Gastroesophageal sphincter (tissue), 4 donors: ENCODE measurements around the gene STMP1. TPM values are rescaled to one million over a fixed set of nuclear protein-coding genes. Genes with fewer than 3 reads are reported as not detected.

Experiments used
- ATAC-seq: fragments of 150-250 bp; one replicate; pipeline ENCODE4 v1.9.1; 2016; ENCODE audit warnings: mild to moderate bottlenecking, moderate library complexity
- H3K27ac ChIP-seq, 4 donors: fragments of 200-600 bp; sonication (generic) in 3 of 4; 1 replicate in 3 of 4; 2 replicates in 1 of 4; pipeline ENCODE4 v1.5.1; 2016 to 2019
- H3K27me3 ChIP-seq: fragments of 200-600 bp; sonication (generic); one replicate; pipeline ENCODE4 v1.5.1; 2019
- H3K36me3 ChIP-seq, 2 donors: fragments of 200-600 bp; sonication (generic); one replicate each; pipeline ENCODE4 v1.5.1; 2019; ENCODE audit warnings: control low read depth in 1 of 2
- H3K4me1 ChIP-seq, 3 donors: fragments of 200-600 bp; sonication (generic); 1 replicate in 2 of 3; 2 replicates in 1 of 3; pipeline ENCODE4 v1.5.1; 2016 to 2019; ENCODE audit warnings: control low read depth in 2 of 3
- H3K4me3 ChIP-seq, 2 donors: fragments of 200-600 bp; sonication (generic); one replicate each; pipeline ENCODE4 v1.5.1; 2019; ENCODE audit warnings: mild to moderate bottlenecking in 1 of 2, moderate library complexity in 1 of 2
- H3K9me3 ChIP-seq, 3 donors: fragments of 200-600 bp; sonication (generic); one replicate each; pipeline ENCODE4 v1.5.1; 2017 to 2019; ENCODE audit warnings: control low read depth in 2 of 3
- EP300 ChIP-seq: sonication (generic); formaldehyde crosslinking; IDR thresholded peaks from one replicate; pipeline ENCODE4 v1.6.1; 2017; ENCODE audit warnings: antibody characterized with exemption, mild to moderate bottlenecking
- POLR2A ChIP-seq, 2 donors: fragments of 450-650 bp; IDR thresholded peaks; one replicate each; pipeline ENCODE4 v1.6.1; 2017; ENCODE audit warnings: antibody characterized with exemption in 2 of 2, mild to moderate bottlenecking in 2 of 2, moderate library complexity in 1 of 2
- POLR2AphosphoS5 ChIP-seq: sonication (generic); formaldehyde crosslinking; IDR thresholded peaks from one replicate; pipeline ENCODE4 v1.6.1; 2017; ENCODE audit warnings: antibody characterized with exemption
- WGBS, 2 donors: methylation state at CpG; one replicate each; pipeline ENCODE4 v1.1.5; 2018; ENCODE audit warnings: low coverage in 1 of 2; 5-methylcytosine and 5-hydroxymethylcytosine counted together
- total RNA-seq, 4 donors: library from RNA; depleted of rRNA; stranded (reverse); fragments of >200 nt; gene quantifications; one replicate each; pipeline ENCODE4 v1.1.0, GENCODE V29; 2016
- TF ChIP-seq, protein P1 (sequence below), 4 experiments: fragments of 200-600 bp in 2 of 4; fragments of 450-650 bp in 2 of 4; sonication (generic) in 1 of 4; IDR thresholded peaks; one replicate each; pipeline ENCODE4 v1.5.1; 2017 to 2019; ENCODE audit warnings: antibody characterized with exemption in 4 of 4, mild to moderate bottlenecking in 2 of 4, moderate library complexity in 2 of 4

The STMP1 gene
- total RNA-seq, 4 donors from 2014 or later = 6.5 to 17.4 (median 11.9) TPM

DNA sequence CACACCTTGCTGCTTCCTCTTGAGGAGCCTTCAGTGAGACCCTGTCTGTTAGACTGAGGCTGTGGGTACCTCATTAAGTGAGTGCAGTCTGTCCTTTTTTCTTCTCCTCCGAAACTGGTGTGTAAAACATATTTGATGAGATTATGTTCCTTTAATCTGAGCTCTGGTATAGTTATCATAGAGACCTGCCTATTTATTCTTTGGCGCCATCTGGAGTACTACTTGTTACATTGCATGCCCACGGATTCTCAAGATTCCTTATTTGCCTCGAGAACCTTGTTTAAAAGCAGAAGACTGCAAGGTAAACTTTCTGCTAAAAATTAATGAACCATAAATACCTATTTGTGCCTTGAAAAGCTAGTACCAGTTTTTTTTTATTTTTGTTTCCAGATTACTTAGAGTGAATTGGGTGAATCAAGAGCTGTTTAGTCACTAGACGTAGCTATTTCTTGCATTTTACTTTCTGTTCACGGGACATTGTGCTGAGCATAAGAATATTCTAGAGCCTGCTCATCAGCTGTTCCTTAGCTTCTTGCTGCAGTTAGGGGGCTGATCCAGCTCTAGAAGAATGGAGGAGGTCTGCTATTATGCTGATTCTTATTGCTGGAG, 16.9 kb upstream of the STMP1 start:
- Histone ChIP-seq H3K9me3 (no peaks in the 10 kb centered on the region), H3K4me3 (no peak overlapping the region), H3K27me3 (no peaks in the 10 kb centered on the region), H3K36me3 (peaks cover 0 to 91% of the 10 kb centered on the region in 2 donors), H3K27ac (peak overlapping the region in 1 of 4 donors; percentile 5), H3K4me1 (no peaks in the 10 kb centered on the region)
- 22 to 28% methylated on average over 6 of the region's 6 CpGs for WGBS, 2 donors
- TF ChIP-seq POLR2AphosphoS5 (no peak), EP300 (no peak)
- TF ChIP-seq, protein P1, sequence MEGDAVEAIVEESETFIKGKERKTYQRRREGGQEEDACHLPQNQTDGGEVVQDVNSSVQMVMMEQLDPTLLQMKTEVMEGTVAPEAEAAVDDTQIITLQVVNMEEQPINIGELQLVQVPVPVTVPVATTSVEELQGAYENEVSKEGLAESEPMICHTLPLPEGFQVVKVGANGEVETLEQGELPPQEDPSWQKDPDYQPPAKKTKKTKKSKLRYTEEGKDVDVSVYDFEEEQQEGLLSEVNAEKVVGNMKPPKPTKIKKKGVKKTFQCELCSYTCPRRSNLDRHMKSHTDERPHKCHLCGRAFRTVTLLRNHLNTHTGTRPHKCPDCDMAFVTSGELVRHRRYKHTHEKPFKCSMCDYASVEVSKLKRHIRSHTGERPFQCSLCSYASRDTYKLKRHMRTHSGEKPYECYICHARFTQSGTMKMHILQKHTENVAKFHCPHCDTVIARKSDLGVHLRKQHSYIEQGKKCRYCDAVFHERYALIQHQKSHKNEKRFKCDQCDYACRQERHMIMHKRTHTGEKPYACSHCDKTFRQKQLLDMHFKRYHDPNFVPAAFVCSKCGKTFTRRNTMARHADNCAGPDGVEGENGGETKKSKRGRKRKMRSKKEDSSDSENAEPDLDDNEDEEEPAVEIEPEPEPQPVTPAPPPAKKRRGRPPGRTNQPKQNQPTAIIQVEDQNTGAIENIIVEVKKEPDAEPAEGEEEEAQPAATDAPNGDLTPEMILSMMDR (IDR thresholded peaks at IDR 0.05) = peak; percentile 64 to 78 (median 70)
- ATAC-seq = peak; percentile 62

DNA sequence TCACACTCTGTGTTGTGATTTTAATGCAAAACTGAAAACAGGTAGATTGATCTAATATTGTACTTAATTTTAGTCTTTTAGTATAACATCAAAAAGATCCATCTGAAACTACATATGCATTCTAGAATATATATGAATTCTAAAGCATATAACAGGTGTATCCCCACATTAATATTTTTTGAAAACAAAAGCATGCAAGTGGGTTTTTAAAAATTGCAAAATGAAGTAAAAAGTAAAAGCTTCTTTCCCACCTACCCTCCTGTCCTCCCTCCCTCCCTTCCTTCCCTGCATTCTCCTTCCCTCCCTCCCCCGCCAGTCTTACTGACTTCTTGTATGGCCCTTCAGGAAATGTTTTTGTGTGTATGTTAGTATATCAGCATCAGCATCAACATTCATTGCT, 14.6 kb upstream of the STMP1 start:
- Histone ChIP-seq H3K27me3 (no peaks in the 10 kb centered on the region), H3K36me3 (peaks cover 0 to 78% of the 10 kb centered on the region in 2 donors)
- WGBS, 2 donors = 80 to 83% methylated on average over 1 of the region's 1 CpG

GRCh38 chr7:135648235-135648634, 14.1 kb upstream of the STMP1 start:
- Histone ChIP-seq H3K36me3 (peaks cover 0 to 73% of the 10 kb centered on the region in 2 donors), H3K9me3 (no peaks in the 10 kb centered on the region), H3K4me1 (no peaks in the 10 kb centered on the region), H3K4me3 (no peak overlapping the region), H3K27ac (no peak overlapping the region), H3K27me3 (no peaks in the 10 kb centered on the region)
- 69 to 85% methylated on average over 7 of the region's 7 CpGs for WGBS, 2 donors
- TF ChIP-seq POLR2A (IDR thresholded peaks at IDR 0.05) (no peak), POLR2AphosphoS5 (no peak), EP300 (no peak)
- TF ChIP-seq, protein P1 (IDR thresholded peaks at IDR 0.05) = no peak
- no peak for ATAC-seq

More for the DNA sequence above, 14.6 kb upstream of the STMP1 start:
- H3K4me1 ChIP-seq = no peaks in the 10 kb centered on the region
- no peak overlapping the region for H3K27ac ChIP-seq
- TF ChIP-seq EP300 (no peak), POLR2AphosphoS5 (no peak), POLR2A (IDR thresholded peaks at IDR 0.05) (no peak)
- TF ChIP-seq, protein P1 (IDR thresholded peaks at IDR 0.05) = no peak
- no peaks in the 10 kb centered on the region for H3K9me3 ChIP-seq
- H3K4me3 ChIP-seq = no peak overlapping the region
- ATAC-seq = no peak

DNA sequence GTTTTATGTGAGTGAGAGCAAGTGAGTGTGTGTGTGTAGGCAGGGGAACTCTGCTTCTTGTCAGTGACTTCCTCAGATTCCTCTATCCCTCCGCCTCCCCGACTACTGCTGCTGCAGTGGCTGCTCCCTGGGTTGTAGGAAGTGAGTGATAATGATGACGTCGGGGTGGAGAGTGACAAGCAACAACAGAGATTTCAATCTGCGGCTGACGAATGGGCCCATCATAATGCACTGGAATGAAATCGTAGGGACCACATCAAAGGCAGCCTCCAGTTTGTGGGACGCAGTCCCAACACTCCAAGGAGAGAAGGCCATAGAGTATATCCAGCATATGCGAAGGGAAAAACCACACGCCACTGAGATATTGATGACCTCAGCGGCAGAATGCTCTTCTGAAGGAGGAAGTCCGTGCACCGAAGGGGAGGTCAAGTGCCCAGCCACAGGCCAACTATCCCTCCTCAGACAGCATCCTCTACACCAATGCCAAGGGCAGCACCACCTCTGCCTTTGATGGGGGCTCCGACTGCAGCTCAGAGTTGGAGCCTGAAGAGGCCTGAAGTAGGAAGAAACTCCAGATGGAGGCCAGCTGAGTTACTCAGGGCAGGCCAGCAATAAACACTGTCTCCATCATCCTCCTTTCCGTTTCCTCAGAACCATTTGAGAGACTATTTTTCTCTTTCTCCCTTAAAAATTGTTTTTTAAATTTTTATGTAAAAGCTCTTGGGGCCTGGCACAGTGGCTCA, 11.3 kb upstream of the STMP1 start:
- Histone ChIP-seq H3K4me1 (no peaks in the 10 kb centered on the region), H3K9me3 (no peaks in the 10 kb centered on the region), H3K27ac (no peak overlapping the region), H3K4me3 (no peak overlapping the region), H3K27me3 (no peaks in the 10 kb centered on the region), H3K36me3 (peaks cover 0 to 49% of the 10 kb centered on the region in 2 donors)
- ATAC-seq = peak; percentile 69
- TF ChIP-seq POLR2AphosphoS5 = no peak
- TF ChIP-seq, protein P1 (IDR thresholded peaks at IDR 0.05) = no peak
- TF ChIP-seq EP300 = no peak
- no peak for TF ChIP-seq POLR2A (IDR thresholded peaks at IDR 0.05)
- 50 to 85% methylated on average over 2 to 5 of the region's 15 CpGs for WGBS, 2 donors
